NCI-H2227 (cell line): ENCODE data around the gene SSUH2.
"Not testable (repeated sequence)": the region's sequence is repeated elsewhere in the genome, so short reads cannot be mapped to it uniquely, and the experiment has no call there.

Source experiments
- DNase-seq: peaks from one replicate; lab custom pipeline; 2025; ENCODE audit not compliant: unreplicated experiment; lab: John Stamatoyannopoulos, UW

SSUH2 gene

GRCh38 chr3:8584661-8585060, 59.9 kb downstream of the SSUH2 start:
- no peak for DNase-seq

- DNase-seq = no peak
Measured at GRCh38 chr3:8581806-8582445, 62.7 kb downstream of the SSUH2 start.

GRCh38 chr3:8581373-8581772, 63.2 kb downstream of the SSUH2 start:
- DNase-seq = no peak

GRCh38 chr3:8580434-8580833, 64.2 kb downstream of the SSUH2 start:
- DNase-seq = not testable (repeated sequence)

- no peak for DNase-seq
Measured at GRCh38 chr3:8579943-8580342, 64.7 kb downstream of the SSUH2 start.

GRCh38 chr3:8579096-8579495, 65.5 kb downstream of the SSUH2 start:
- no peak for DNase-seq

- DNase-seq = no peak
Measured at GRCh38 chr3:8578282-8578681, 66.3 kb downstream of the SSUH2 start.

- no peak for DNase-seq
Measured at GRCh38 chr3:8576841-8577571, 67.6 kb downstream of the SSUH2 start.

GRCh38 chr3:8576436-8576835, 68.2 kb downstream of the SSUH2 start:
- DNase-seq = no peak

GRCh38 chr3:8575364-8576104, 69.1 kb downstream of the SSUH2 start:
- no peak for DNase-seq

GRCh38 chr3:8574670-8575322, 69.8 kb downstream of the SSUH2 start:
- no peak for DNase-seq

GRCh38 chr3:8574040-8574669, 70.4 kb downstream of the SSUH2 start:
- no peak for DNase-seq

GRCh38 chr3:8573342-8573926, 71.2 kb downstream of the SSUH2 start:
- DNase-seq = no peak

- no peak for DNase-seq
Measured at GRCh38 chr3:8571256-8571655, 73.3 kb downstream of the SSUH2 start.
